ENCODE data around the gene ZNF804A. TPM values are rescaled to one million over a fixed set of nuclear protein-coding genes. Genes with fewer than 3 reads are reported as not detected.
A peak's percentile ranks its signal among the peaks of the same experiment; 100 is the strongest.

ZNF804A gene
- total and polyA plus RNA-seq, 2 experiments from 2014 or later = 0.65 to 0.70 TPM

- Histone ChIP-seq H3K4me3 (no peak overlapping the region), H3K4me2 (ENCODE audit: unreplicated experiment) (peak overlapping the region; percentile 29), H3K9me3 (ENCODE audit: low read depth) (no peaks in the 10 kb centered on the region), H3F3A (ENCODE audit: insufficient read depth) (no peaks in the 10 kb centered on the region), H3K27ac (no peak overlapping the region), H3K36me3 (ENCODE audit: low read depth) (no peaks in the 10 kb centered on the region), H3K4me1 (ENCODE audit: insufficient read depth) (0 out of 2 replicates have a peak, but pooled peaks cover 11% of the 10 kb centered on the region), H2AFZ (no peak overlapping the region), H3K79me2 (ENCODE audit: insufficient read depth) (no peaks in the 10 kb centered on the region), H3K9me2 (ENCODE audit: insufficient read depth) (no peaks in the 10 kb centered on the region), H3K9ac (no peak overlapping the region), H3K27me3 (replicated peaks; ENCODE audit: insufficient read depth) (no peaks in the 10 kb centered on the region), H4K20me1 (ENCODE audit: insufficient read depth) (no peaks in the 10 kb centered on the region)
- no peak for DNase-seq
- WGBS, 2 experiments (ENCODE audit: low coverage in 1 of 2, low lambda C conversion rate in 2 of 2, missing lambda C conversion rate in 2 of 2) = 91 to 93% methylated on average over 4 of the region's 4 CpGs
- TF ChIP-seq EZH2 (IDR thresholded peaks at IDR 0.05; ENCODE audit: insufficient read depth, poor library complexity, severe bottlenecking) (no peak), EZH2phosphoT487 (IDR thresholded peaks at IDR 0.05; ENCODE audit: insufficient read depth, low read depth) (no peak)
- in situ Hi-C loops (cut with MboI) = no loop called here
Observed at GRCh38 chr2:184646593-184646992, 48.3 kb downstream of the ZNF804A start.

GRCh38 chr2:184654945-184655344 is 56.6 kb downstream of the ZNF804A start:
- Histone ChIP-seq H3K79me2 (ENCODE audit: insufficient read depth) (no peaks in the 10 kb centered on the region), H3K27ac (no peak overlapping the region), H3F3A (ENCODE audit: insufficient read depth) (peaks cover 9% of the 10 kb centered on the region; the same call in 1 of the 2 replicates), H2AFZ (no peak overlapping the region), H3K27me3 (replicated peaks; ENCODE audit: insufficient read depth) (no peaks in the 10 kb centered on the region), H3K9me2 (ENCODE audit: insufficient read depth) (no peaks in the 10 kb centered on the region), H3K4me1 (ENCODE audit: insufficient read depth) (peaks cover 5% of the 10 kb centered on the region; the same call in 1 of the 2 replicates), H3K4me3 (no peak overlapping the region), H3K9ac (no peak overlapping the region), H4K20me1 (ENCODE audit: insufficient read depth) (no peaks in the 10 kb centered on the region), H3K36me3 (ENCODE audit: low read depth) (no peaks in the 10 kb centered on the region), H3K9me3 (ENCODE audit: low read depth) (no peaks in the 10 kb centered on the region), H3K4me2 (ENCODE audit: unreplicated experiment) (no peak overlapping the region)
- in situ Hi-C loops (cut with MboI) = no loop called here
- peak; percentile 41 for DNase-seq
- TF ChIP-seq EZH2phosphoT487 (IDR thresholded peaks at IDR 0.05; ENCODE audit: insufficient read depth, low read depth) (no peak), EZH2 (IDR thresholded peaks at IDR 0.05; ENCODE audit: insufficient read depth, poor library complexity, severe bottlenecking) (no peak)
- 47 to 48% methylated on average over 2 of the region's 2 CpGs for WGBS, 2 experiments (ENCODE audit: low coverage in 1 of 2, low lambda C conversion rate in 2 of 2, missing lambda C conversion rate in 2 of 2)

GRCh38 chr2:184677171-184677570 is 78.8 kb downstream of the ZNF804A start:
- H2AFZ ChIP-seq = no peak overlapping the region
- no peak overlapping the region for H3K9ac ChIP-seq
- no peak for TF ChIP-seq EZH2phosphoT487 (IDR thresholded peaks at IDR 0.05; ENCODE audit: insufficient read depth, low read depth)
- no peak for TF ChIP-seq EZH2 (IDR thresholded peaks at IDR 0.05; ENCODE audit: insufficient read depth, poor library complexity, severe bottlenecking)
- H3K4me1 ChIP-seq (ENCODE audit: insufficient read depth) = no peaks in the 10 kb centered on the region
- in situ Hi-C loops (cut with MboI) = no loop called here
- no peak overlapping the region for H3K27ac ChIP-seq
- no peaks in the 10 kb centered on the region for H3K9me2 ChIP-seq (ENCODE audit: insufficient read depth)
- no peaks in the 10 kb centered on the region for H3K9me3 ChIP-seq (ENCODE audit: low read depth)
- H3K36me3 ChIP-seq (ENCODE audit: low read depth) = no peaks in the 10 kb centered on the region
- no peaks in the 10 kb centered on the region for H3K79me2 ChIP-seq (ENCODE audit: insufficient read depth)
- no peak overlapping the region for H3K4me2 ChIP-seq (ENCODE audit: unreplicated experiment)
- H4K20me1 ChIP-seq (ENCODE audit: insufficient read depth) = no peaks in the 10 kb centered on the region
- no peak overlapping the region for H3K4me3 ChIP-seq
- H3K27me3 ChIP-seq (replicated peaks; ENCODE audit: insufficient read depth) = no peaks in the 10 kb centered on the region
- no peaks in the 10 kb centered on the region for H3F3A ChIP-seq (ENCODE audit: insufficient read depth)
- no peak for DNase-seq
- 79 to 83% methylated on average over 2 of the region's 2 CpGs for WGBS, 2 experiments (ENCODE audit: low coverage in 1 of 2, low lambda C conversion rate in 2 of 2, missing lambda C conversion rate in 2 of 2)

GRCh38 chr2:184679219-184680018 is 81.1 kb downstream of the ZNF804A start:
- 68 to 77% methylated on average over 7 of the region's 7 CpGs for WGBS, 2 experiments (ENCODE audit: low coverage in 1 of 2, low lambda C conversion rate in 2 of 2, missing lambda C conversion rate in 2 of 2)
- in situ Hi-C loops (cut with MboI) = no loop called here
- Histone ChIP-seq H3K4me3 (no peak overlapping the region), H3F3A (ENCODE audit: insufficient read depth) (no peaks in the 10 kb centered on the region), H2AFZ (no peak overlapping the region), H3K79me2 (ENCODE audit: insufficient read depth) (no peaks in the 10 kb centered on the region), H3K9ac (no peak overlapping the region), H3K9me3 (ENCODE audit: low read depth) (no peaks in the 10 kb centered on the region), H4K20me1 (ENCODE audit: insufficient read depth) (no peaks in the 10 kb centered on the region), H3K27ac (no peak overlapping the region), H3K4me2 (ENCODE audit: unreplicated experiment) (no peak overlapping the region), H3K27me3 (replicated peaks; ENCODE audit: insufficient read depth) (no peaks in the 10 kb centered on the region), H3K4me1 (ENCODE audit: insufficient read depth) (no peaks in the 10 kb centered on the region), H3K36me3 (ENCODE audit: low read depth) (no peaks in the 10 kb centered on the region), H3K9me2 (ENCODE audit: insufficient read depth) (no peaks in the 10 kb centered on the region)
- TF ChIP-seq EZH2phosphoT487 (IDR thresholded peaks at IDR 0.05; ENCODE audit: insufficient read depth, low read depth) = no peak
- no peak for TF ChIP-seq EZH2 (IDR thresholded peaks at IDR 0.05; ENCODE audit: insufficient read depth, poor library complexity, severe bottlenecking)
- no peak for DNase-seq

Measured in GM23248 (cell line).